Measurements from ENCODE around the gene TOP2A.

TOP2A gene

DNA sequence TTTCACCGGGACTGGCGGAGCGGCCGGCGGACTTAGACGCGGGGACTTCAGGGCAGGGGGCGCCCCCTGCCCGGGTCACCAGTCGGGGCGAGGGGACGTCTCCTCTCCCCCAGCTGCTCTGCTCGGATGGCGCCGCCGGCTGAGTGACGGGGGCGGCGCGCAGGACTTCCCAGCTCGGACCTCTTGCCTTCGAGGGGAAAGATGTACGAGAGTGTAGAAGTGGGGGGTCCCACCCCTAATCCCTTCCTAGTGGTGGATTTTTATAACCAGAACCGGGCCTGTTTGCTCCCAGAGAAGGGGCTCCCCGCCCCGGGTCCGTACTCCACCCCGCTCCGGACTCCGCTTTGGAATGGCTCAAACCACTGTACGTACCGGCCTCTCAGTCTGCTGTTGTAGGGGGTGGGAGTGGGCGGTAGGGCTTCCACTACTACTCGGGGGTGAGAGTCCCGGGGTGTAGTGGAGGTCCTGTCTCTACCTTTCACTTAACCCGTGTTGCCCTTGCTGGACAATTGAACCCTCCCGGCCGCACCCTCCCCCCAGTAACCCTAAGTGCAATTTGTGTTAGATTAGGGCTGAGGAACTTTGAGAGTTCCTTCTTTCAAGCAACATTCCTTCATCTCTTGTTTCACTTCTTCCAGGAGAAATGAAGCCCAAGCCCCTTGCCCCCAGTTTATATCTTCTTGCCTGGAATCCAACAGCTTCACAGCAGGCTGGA, 75.0 kb downstream of the TOP2A start:
- DNase-seq, result no peak

GRCh38 chr17:40341808-40342503, 75.7 kb downstream of the TOP2A start:
- peak; percentile 65 for DNase-seq

DNA sequence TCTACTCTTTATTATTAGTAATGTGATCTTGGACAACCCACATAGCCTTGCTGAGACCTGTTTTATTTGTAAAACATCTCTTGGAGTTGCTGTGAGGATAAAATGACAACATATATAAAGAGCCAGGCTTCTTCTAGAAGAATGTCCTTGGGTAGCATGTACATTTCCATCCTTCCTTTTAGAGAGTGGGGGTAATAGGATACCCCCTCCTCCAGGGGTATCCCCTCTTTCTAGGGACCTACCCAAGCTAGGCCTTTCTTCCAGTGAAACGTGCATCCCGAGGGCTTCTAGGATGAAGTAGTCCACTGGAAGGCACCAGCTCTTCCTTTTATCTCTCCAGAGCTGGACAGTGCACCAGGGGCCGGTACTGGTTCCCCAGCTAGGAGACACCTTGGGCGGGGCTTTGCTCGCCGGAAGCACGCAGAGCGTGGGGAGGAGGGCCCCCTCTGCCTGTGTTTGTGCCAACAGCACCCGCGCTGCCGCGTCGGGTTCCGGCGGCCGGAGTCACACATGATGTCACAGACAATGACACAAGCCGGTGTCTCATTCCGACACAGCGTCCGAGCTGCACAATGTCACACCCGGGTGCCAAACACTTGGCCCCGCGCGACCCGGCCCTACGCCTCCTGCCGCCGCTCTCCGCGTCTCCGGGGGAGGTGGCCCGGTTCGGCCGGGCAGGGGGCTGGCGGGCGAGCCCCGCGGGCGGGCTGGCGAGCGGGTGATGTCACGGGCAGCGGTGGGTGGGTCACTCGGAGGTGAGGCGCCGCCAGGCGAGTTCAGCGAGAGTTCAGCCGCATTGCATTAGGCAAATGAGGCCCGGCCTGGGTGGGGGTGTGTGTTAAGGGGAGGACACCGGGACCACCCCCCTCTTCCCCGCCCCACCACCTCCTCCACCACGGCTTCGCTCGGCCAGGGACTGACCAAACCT, 76.6 kb downstream of the TOP2A start:
- DNase-seq, result peak; percentile 94

GRCh38 chr17:40340327-40340726, 77.4 kb downstream of the TOP2A start:
- DNase-seq, result no peak

- no peak for DNase-seq
Observed at GRCh38 chr17:40338941-40339649, 78.6 kb downstream of the TOP2A start.

All from OCI-M1 (cell line).